ENCODE results near the gene GPC6. TPM values are rescaled to one million over a fixed set of nuclear protein-coding genes. Genes with fewer than 3 reads are reported as not detected.

GPC6 gene
- total RNA-seq, 2 experiments from 2014 or later: not detected

DNA sequence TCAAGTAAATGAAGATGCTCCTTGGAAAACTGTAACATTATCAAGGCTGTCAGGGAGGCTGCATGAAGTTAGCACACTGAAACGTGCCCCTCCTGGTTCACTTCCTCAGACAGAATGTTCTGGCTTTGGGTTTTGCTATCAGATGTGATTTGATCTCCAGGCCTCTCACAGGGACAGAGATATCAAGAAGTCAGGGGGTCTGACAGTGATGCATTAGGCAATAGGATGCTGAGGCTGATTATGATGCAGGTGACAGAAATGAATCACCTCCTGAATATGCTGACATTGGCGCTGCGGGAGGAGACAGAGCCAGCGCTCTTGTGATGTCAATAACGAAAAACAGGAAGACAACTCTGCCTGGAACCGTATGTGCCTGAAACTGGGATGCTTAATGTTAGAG lies 974.4 kb downstream of the GPC6 start:
- H3K79me2 ChIP-seq (ENCODE audit: insufficient read depth, low read depth, low read length): no peaks in the 10 kb centered on the region
- H4K20me1 ChIP-seq (ENCODE audit: insufficient read depth, low read length): no peaks in the 10 kb centered on the region
- H3K4me1 ChIP-seq (ENCODE audit: insufficient read depth, low read length, poor library complexity, severe bottlenecking): no peaks in the 10 kb centered on the region
- intact Hi-C loops (cut with micrococcal nuclease; ENCODE audit: unreplicated experiment): no loop called here
- H3K27ac ChIP-seq (ENCODE audit: low read depth, low read length, poor library complexity, severe bottlenecking): no peak overlapping the region
- ChIA-PET CTCF (ENCODE audit: unreplicated experiment) (no interaction called here), POLR2A (interaction anchor here (0.7 kb wide), 1 partner anchor 948 kb away, joined by 3 read pairs; no protein-coding TSS in a partner anchor)
- TF ChIP-seq, protein P1, sequence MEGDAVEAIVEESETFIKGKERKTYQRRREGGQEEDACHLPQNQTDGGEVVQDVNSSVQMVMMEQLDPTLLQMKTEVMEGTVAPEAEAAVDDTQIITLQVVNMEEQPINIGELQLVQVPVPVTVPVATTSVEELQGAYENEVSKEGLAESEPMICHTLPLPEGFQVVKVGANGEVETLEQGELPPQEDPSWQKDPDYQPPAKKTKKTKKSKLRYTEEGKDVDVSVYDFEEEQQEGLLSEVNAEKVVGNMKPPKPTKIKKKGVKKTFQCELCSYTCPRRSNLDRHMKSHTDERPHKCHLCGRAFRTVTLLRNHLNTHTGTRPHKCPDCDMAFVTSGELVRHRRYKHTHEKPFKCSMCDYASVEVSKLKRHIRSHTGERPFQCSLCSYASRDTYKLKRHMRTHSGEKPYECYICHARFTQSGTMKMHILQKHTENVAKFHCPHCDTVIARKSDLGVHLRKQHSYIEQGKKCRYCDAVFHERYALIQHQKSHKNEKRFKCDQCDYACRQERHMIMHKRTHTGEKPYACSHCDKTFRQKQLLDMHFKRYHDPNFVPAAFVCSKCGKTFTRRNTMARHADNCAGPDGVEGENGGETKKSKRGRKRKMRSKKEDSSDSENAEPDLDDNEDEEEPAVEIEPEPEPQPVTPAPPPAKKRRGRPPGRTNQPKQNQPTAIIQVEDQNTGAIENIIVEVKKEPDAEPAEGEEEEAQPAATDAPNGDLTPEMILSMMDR (conservative IDR thresholded peaks at IDR 0.05; ENCODE audit: low read length): no peak
- no peaks in the 10 kb centered on the region for H3K36me3 ChIP-seq (ENCODE audit: insufficient read depth, low read length)
- H3K4me2 ChIP-seq (ENCODE audit: low read length): no peak overlapping the region
- H3K9me3 ChIP-seq (ENCODE audit: low read length): no peaks in the 10 kb centered on the region
- H2AFZ ChIP-seq (ENCODE audit: low read length): no peak overlapping the region
- no TSS peak for BruUV-seq (replicated peaks)
- no peaks in the 10 kb centered on the region for H3K9me2 ChIP-seq (ENCODE audit: insufficient read depth, low read length)
- H3K4me3 ChIP-seq (ENCODE audit: low read depth, low read length, poor library complexity, severe bottlenecking): no peak overlapping the region
- no peak for DNase-seq (ENCODE audit: low spot score)

DNA sequence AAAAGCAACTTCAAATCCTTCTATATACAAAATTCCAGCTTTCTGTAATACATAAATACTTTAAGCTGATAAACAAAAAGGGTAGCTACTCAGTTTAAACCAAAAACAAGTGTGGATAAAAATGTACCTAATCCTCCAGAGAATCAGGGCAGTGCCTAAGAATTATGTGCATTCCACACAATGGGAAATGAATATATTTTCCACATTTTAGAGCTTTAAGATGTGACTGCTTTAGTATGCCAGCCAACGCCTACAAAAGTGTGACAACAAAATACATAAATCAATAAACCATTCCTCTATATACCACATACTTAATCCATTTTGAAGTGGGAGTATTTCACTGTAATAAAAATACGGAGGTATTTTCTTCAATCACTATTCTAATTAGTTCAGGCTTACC lies 977.6 kb downstream of the GPC6 start:
- TF ChIP-seq, protein P1 (conservative IDR thresholded peaks at IDR 0.05; ENCODE audit: low read length): no peak
- TF ChIP-seq EZH2phosphoT487 (IDR thresholded peaks at IDR 0.05; ENCODE audit: borderline replicate concordance, low read depth, low read length): no peak
- Histone ChIP-seq H3K9me2 (ENCODE audit: insufficient read depth, low read length) (no peaks in the 10 kb centered on the region), H3K27ac (ENCODE audit: low read depth, low read length, poor library complexity, severe bottlenecking) (no peak overlapping the region), H3K4me1 (ENCODE audit: insufficient read depth, low read length, poor library complexity, severe bottlenecking) (no peaks in the 10 kb centered on the region), H3K4me3 (ENCODE audit: low read depth, low read length, poor library complexity, severe bottlenecking) (no peak overlapping the region), H3K79me2 (ENCODE audit: insufficient read depth, low read depth, low read length) (no peaks in the 10 kb centered on the region), H4K20me1 (ENCODE audit: insufficient read depth, low read length) (no peaks in the 10 kb centered on the region), H3K4me2 (ENCODE audit: low read length) (no peak overlapping the region), H3K36me3 (ENCODE audit: insufficient read depth, low read length) (no peaks in the 10 kb centered on the region), H2AFZ (ENCODE audit: low read length) (no peak overlapping the region), H3K9me3 (ENCODE audit: low read length) (no peaks in the 10 kb centered on the region)
- CTCF ChIA-PET (ENCODE audit: unreplicated experiment): no interaction called here
- intact Hi-C loops (cut with micrococcal nuclease; ENCODE audit: unreplicated experiment): no loop called here
- POLR2A ChIA-PET: interaction anchor here (1.0 kb wide), 1 partner anchor 22 kb away, joined by 3 read pairs; no protein-coding TSS in a partner anchor
- BruUV-seq (replicated peaks): no TSS peak
- DNase-seq (ENCODE audit: low spot score): no peak

DNA sequence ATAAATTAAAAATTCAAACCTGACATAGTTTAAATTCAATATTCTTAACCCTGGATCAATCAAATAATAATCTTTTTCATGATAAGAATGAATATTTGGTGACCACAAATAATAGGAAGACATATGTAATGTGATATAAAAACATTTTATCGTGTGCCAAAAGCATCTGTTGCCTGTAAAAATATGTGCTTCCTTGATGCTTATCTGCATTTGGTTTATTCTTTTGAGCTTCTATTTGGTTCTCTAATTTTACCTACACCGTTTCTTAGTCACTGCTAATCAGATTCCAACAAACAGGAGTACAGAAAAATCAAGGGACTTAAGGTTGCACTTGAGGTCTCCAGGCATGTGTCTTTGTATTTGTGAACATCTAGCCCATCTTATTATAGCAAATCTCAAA lies 978.3 kb downstream of the GPC6 start:
- DNase-seq (ENCODE audit: low spot score): no peak
- POLR2A ChIA-PET: no interaction called here
- Histone ChIP-seq H3K4me3 (ENCODE audit: low read depth, low read length, poor library complexity, severe bottlenecking) (no peak overlapping the region), H3K9me2 (ENCODE audit: insufficient read depth, low read length) (no peaks in the 10 kb centered on the region), H4K20me1 (ENCODE audit: insufficient read depth, low read length) (no peaks in the 10 kb centered on the region), H3K36me3 (ENCODE audit: insufficient read depth, low read length) (no peaks in the 10 kb centered on the region), H2AFZ (ENCODE audit: low read length) (no peak overlapping the region), H3K4me1 (ENCODE audit: insufficient read depth, low read length, poor library complexity, severe bottlenecking) (no peaks in the 10 kb centered on the region), H3K4me2 (ENCODE audit: low read length) (no peak overlapping the region), H3K27ac (ENCODE audit: low read depth, low read length, poor library complexity, severe bottlenecking) (no peak overlapping the region), H3K9me3 (ENCODE audit: low read length) (no peaks in the 10 kb centered on the region), H3K79me2 (ENCODE audit: insufficient read depth, low read depth, low read length) (no peaks in the 10 kb centered on the region)
- TF ChIP-seq, protein P1 (conservative IDR thresholded peaks at IDR 0.05; ENCODE audit: low read length): no peak
- no peak for TF ChIP-seq EZH2phosphoT487 (IDR thresholded peaks at IDR 0.05; ENCODE audit: borderline replicate concordance, low read depth, low read length)
- BruUV-seq (replicated peaks): no TSS peak
- intact Hi-C loops (cut with micrococcal nuclease; ENCODE audit: unreplicated experiment): no loop called here
- CTCF ChIA-PET (ENCODE audit: unreplicated experiment): no interaction called here

All from OCI-LY7 (cell line).